HFFc6 (cell line): ENCODE measurements around the gene SMYD3. TPM values are rescaled to one million over a fixed set of nuclear protein-coding genes. Genes with fewer than 3 reads are reported as not detected.
A peak's percentile ranks its signal among the peaks of the same experiment; 100 is the strongest.

Experiments used
- DNase-seq: peaks from one replicate; pipeline ENCODE4 v3.0.0-alpha.2; 2018
- H3K27ac Mint-ChIP-seq: 2 replicates; pipeline ENCODE4 v1.8.0; 2020; ENCODE audit warnings: mild to moderate bottlenecking, mixed read lengths
- H3K27me3 Mint-ChIP-seq: 2 replicates; pipeline ENCODE4 v1.8.0; 2021; ENCODE audit warnings: mild to moderate bottlenecking, moderate library complexity, mixed read lengths; ENCODE audit not compliant: insufficient read depth
- H3K36me3 Mint-ChIP-seq: 2 replicates; pipeline ENCODE4 v1.8.0; 2021; ENCODE audit warnings: low read depth, mixed read lengths
- H3K4me1 Mint-ChIP-seq: 2 replicates; pipeline ENCODE4 v1.8.0; 2020; ENCODE audit warnings: low read depth, mixed read lengths
- H3K4me3 Mint-ChIP-seq: 2 replicates; pipeline ENCODE4 v1.8.0; 2020; ENCODE audit warnings: mild to moderate bottlenecking, moderate library complexity, mixed read lengths
- H3K9me3 Mint-ChIP-seq: 2 replicates; pipeline ENCODE4 v1.8.0; 2020; ENCODE audit warnings: mild to moderate bottlenecking, mixed read lengths
- CTCF ChIP-seq: fragments of 200-600 bp; sonication (generic); IDR thresholded peaks from 2 replicates; pipeline ENCODE4 v1.5.0; 2021; ENCODE audit warnings: antibody characterized with exemption, mild to moderate bottlenecking
- total RNA-seq, 6 experiments: library from RNA; stranded (reverse); fragmentation: NEBNext Ultra II Directional; extraction: Animal tissue kit (Norgen Biotek cat#: 25700); gene quantifications; 2 replicates in 1 of 6; 3 replicates in 5 of 6; pipeline ENCODE4 v1.2.3, GENCODE V29; 2021

SMYD3 gene
- total RNA-seq, 6 experiments from 2014 or later: 28.4 to 37.9 (median 31.2) TPM

- H3K4me1 Mint-ChIP-seq: peaks cover 16% of the 10 kb centered on the region
- no peak overlapping the region for H3K4me3 Mint-ChIP-seq
- H3K36me3 Mint-ChIP-seq: peaks cover 23% of the 10 kb centered on the region
- H3K27ac Mint-ChIP-seq: no peak overlapping the region
- DNase-seq: no peak
- no peaks in the 10 kb centered on the region for H3K27me3 Mint-ChIP-seq
- no peak for TF ChIP-seq CTCF
- peaks cover 4% of the 10 kb centered on the region; the same call in 1 of the 2 replicates for H3K9me3 Mint-ChIP-seq
These were observed 746.8 kb downstream of the SMYD3 start for GRCh38 chr1:245760301-245760700.

GRCh38 chr1:245754463-245754961, 752.6 kb downstream of the SMYD3 start:
- H3K4me3 Mint-ChIP-seq: no peak overlapping the region
- TF ChIP-seq CTCF: no peak
- peak; percentile 12 for DNase-seq
- H3K9me3 Mint-ChIP-seq: peaks cover 7% of the 10 kb centered on the region; the same call in 1 of the 2 replicates
- peaks cover 2% of the 10 kb centered on the region for H3K27me3 Mint-ChIP-seq
- H3K36me3 Mint-ChIP-seq: peaks cover 22% of the 10 kb centered on the region
- H3K4me1 Mint-ChIP-seq: peaks cover 46% of the 10 kb centered on the region
- H3K27ac Mint-ChIP-seq: no peak overlapping the region

GRCh38 chr1:245753807-245754206, 753.3 kb downstream of the SMYD3 start:
- no peak overlapping the region for H3K4me3 Mint-ChIP-seq
- peaks cover 2% of the 10 kb centered on the region for H3K27me3 Mint-ChIP-seq
- peaks cover 25% of the 10 kb centered on the region for H3K36me3 Mint-ChIP-seq
- peaks cover 7% of the 10 kb centered on the region; the same call in 1 of the 2 replicates for H3K9me3 Mint-ChIP-seq
- H3K4me1 Mint-ChIP-seq: peaks cover 50% of the 10 kb centered on the region
- TF ChIP-seq CTCF: no peak
- no peak overlapping the region for H3K27ac Mint-ChIP-seq
- DNase-seq: no peak

- peaks cover 2% of the 10 kb centered on the region for H3K27me3 Mint-ChIP-seq
These were observed 754.5 kb downstream of the SMYD3 start for GRCh38 chr1:245752561-245752960.

GRCh38 chr1:245751726-245752470, 755.2 kb downstream of the SMYD3 start:
- Mint-ChIP-seq H3K27me3 (peaks cover 2% of the 10 kb centered on the region), H3K36me3 (peaks cover 37% of the 10 kb centered on the region), H3K4me1 (peaks cover 50% of the 10 kb centered on the region), H3K9me3 (peaks cover 11% of the 10 kb centered on the region; the same call in 1 of the 2 replicates), H3K27ac (peak overlapping the region; percentile 20; the same call in 1 of the 2 replicates), H3K4me3 (0 out of 2 replicates have a peak overlapping the region, but pooled peaks have one; percentile 7)
- no peak for TF ChIP-seq CTCF
- DNase-seq: no peak

More at GRCh38 chr1:245752561-245752960, 754.5 kb downstream of the SMYD3 start:
- peaks cover 31% of the 10 kb centered on the region for H3K36me3 Mint-ChIP-seq
- TF ChIP-seq CTCF: no peak
- peaks cover 50% of the 10 kb centered on the region for H3K4me1 Mint-ChIP-seq
- H3K9me3 Mint-ChIP-seq: peaks cover 7% of the 10 kb centered on the region; the same call in 1 of the 2 replicates
- no peak overlapping the region for H3K4me3 Mint-ChIP-seq
- no peak overlapping the region for H3K27ac Mint-ChIP-seq
- no peak for DNase-seq
